ENCODE data around the gene DHCR24. TPM values are rescaled to one million over a fixed set of nuclear protein-coding genes. Genes with fewer than 3 reads are reported as not detected.

The DHCR24 gene
- total RNA-seq, 1 donor from 2014 or later = 87.2 TPM

DNA sequence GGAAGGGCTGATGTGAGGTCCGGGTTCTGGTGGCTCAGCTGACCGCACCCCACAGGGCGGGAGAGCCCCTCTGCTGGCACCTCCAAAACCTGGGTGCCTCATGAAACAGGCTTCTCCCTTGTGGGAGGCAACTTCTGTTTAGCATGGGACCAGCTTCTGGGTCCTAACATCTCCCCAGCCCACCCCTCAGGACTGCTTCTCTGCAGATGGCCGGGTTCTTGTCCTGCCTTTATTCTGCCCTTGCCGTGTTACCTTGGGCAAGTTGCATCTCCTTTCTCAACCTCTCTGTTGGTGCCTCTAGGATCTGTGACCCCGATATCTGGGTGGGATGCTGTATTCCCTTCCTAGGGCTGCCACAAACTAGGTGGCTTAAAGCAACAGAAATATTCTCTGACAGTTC lies 70.9 kb downstream of the DHCR24 start:
- Mint-ChIP-seq H3K4me1 (ENCODE audit: unreplicated experiment) (peaks cover 7% of the 10 kb centered on the region), H3K27me3 (ENCODE audit: unreplicated experiment) (peaks cover 29% of the 10 kb centered on the region), H3K27ac (ENCODE audit: unreplicated experiment) (no peak overlapping the region), H3K4me3 (ENCODE audit: unreplicated experiment) (no peak overlapping the region), H3K9me3 (ENCODE audit: unreplicated experiment) (peaks cover 1% of the 10 kb centered on the region), H3K36me3 (ENCODE audit: unreplicated experiment) (no peaks in the 10 kb centered on the region)
- TF ChIP-seq, protein P1, sequence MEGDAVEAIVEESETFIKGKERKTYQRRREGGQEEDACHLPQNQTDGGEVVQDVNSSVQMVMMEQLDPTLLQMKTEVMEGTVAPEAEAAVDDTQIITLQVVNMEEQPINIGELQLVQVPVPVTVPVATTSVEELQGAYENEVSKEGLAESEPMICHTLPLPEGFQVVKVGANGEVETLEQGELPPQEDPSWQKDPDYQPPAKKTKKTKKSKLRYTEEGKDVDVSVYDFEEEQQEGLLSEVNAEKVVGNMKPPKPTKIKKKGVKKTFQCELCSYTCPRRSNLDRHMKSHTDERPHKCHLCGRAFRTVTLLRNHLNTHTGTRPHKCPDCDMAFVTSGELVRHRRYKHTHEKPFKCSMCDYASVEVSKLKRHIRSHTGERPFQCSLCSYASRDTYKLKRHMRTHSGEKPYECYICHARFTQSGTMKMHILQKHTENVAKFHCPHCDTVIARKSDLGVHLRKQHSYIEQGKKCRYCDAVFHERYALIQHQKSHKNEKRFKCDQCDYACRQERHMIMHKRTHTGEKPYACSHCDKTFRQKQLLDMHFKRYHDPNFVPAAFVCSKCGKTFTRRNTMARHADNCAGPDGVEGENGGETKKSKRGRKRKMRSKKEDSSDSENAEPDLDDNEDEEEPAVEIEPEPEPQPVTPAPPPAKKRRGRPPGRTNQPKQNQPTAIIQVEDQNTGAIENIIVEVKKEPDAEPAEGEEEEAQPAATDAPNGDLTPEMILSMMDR (IDR thresholded peaks at IDR 0.05) = no peak
- peak; percentile 66 for DNase-seq (ENCODE audit: extremely low spot score, unreplicated experiment)

DNA sequence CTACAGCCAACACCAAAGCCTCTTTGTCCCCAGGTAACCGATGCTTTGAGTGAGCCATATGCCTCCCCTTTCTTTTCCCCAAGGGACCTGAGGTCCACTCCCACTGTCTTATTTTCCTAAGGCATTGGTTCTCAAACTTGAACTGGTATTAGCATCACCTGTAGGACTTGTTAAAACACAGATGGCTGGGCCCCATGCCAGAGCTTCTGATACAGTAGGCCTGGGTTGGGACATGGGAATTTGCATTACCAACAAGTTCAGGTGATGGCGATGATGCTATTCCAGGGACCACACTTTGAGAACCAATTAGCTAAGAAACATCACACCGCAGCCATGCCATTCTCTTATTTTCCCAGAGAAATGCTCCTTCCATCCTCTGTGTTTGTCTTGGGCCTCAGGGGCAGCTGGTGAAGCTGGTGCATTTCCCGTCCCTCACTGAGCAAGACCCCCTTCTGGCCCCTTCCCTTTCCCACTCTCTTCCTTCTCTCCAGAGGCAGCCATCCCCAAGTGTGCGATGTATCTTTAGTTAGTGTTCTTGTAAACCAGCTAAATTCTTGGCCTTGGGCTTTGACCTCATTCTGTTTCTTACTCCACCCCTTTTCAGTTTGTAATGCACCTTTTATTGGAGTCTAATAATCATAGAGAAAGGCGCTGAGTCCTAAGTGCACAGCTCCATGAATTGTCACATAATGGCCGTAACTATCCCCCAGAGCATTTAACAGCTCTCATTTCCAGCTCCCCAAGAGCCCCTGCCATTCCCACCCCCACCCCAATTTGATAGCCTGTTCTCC lies 71.7 kb downstream of the DHCR24 start:
- no peaks in the 10 kb centered on the region for H3K9me3 Mint-ChIP-seq (ENCODE audit: unreplicated experiment)
- peaks cover 7% of the 10 kb centered on the region for H3K4me1 Mint-ChIP-seq (ENCODE audit: unreplicated experiment)
- H3K36me3 Mint-ChIP-seq (ENCODE audit: unreplicated experiment) = no peaks in the 10 kb centered on the region
- no peak overlapping the region for H3K27ac Mint-ChIP-seq (ENCODE audit: unreplicated experiment)
- no peak overlapping the region for H3K4me3 Mint-ChIP-seq (ENCODE audit: unreplicated experiment)
- H3K27me3 Mint-ChIP-seq (ENCODE audit: unreplicated experiment) = peaks cover 20% of the 10 kb centered on the region
- TF ChIP-seq, protein P1 (IDR thresholded peaks at IDR 0.05) = no peak
- peak; percentile 46 for DNase-seq (ENCODE audit: extremely low spot score, unreplicated experiment)

DNA sequence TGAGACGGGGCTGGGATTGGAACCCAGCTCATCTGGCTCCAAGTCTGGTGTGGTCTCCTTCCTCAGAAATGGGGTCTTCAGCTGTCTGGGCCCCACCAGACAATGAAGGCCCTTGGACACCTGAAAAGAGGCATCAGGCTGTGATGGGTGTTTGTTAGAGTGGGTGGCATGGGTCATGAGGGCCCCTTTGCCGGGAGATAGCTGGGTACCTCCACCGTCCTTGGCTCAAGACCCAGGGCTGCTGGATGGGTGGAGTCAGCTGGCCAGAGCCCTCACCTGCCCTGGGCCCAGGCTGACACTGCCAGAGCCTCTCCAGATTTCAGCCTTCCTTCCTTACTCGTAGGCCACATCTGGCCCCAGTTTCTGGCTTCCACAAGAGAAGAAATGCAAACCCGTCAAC lies 72.4 kb downstream of the DHCR24 start:
- no peaks in the 10 kb centered on the region for H3K9me3 Mint-ChIP-seq (ENCODE audit: unreplicated experiment)
- H3K4me3 Mint-ChIP-seq (ENCODE audit: unreplicated experiment) = no peak overlapping the region
- no peak overlapping the region for H3K27ac Mint-ChIP-seq (ENCODE audit: unreplicated experiment)
- peak; percentile 76 for DNase-seq (ENCODE audit: extremely low spot score, unreplicated experiment)
- no peaks in the 10 kb centered on the region for H3K36me3 Mint-ChIP-seq (ENCODE audit: unreplicated experiment)
- peaks cover 7% of the 10 kb centered on the region for H3K4me1 Mint-ChIP-seq (ENCODE audit: unreplicated experiment)
- H3K27me3 Mint-ChIP-seq (ENCODE audit: unreplicated experiment) = peaks cover 15% of the 10 kb centered on the region
- TF ChIP-seq, protein P1 (IDR thresholded peaks at IDR 0.05) = no peak

DNA sequence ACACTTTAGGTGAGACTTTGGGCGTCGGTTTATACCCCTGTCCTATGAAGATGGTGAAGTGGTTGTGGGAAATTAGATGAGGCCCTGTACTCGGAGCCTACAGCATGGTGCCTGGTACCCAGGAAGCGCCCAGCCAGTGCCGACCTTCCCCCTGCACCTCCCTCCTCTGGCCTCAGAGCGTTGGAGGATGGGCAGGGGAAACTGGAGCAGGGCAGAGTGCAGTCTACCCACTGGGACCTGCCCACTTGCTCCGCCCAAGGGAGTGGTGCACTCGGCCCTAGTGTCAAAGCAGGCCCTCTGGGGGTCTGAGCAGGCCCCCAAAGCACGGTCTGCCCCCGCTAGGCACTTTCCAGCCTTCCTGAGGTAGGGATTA lies 72.9 kb downstream of the DHCR24 start:
- H3K4me1 Mint-ChIP-seq (ENCODE audit: unreplicated experiment) = peaks cover 7% of the 10 kb centered on the region
- H3K36me3 Mint-ChIP-seq (ENCODE audit: unreplicated experiment) = no peaks in the 10 kb centered on the region
- TF ChIP-seq, protein P1 (IDR thresholded peaks at IDR 0.05) = no peak
- peak; percentile 80 for DNase-seq (ENCODE audit: extremely low spot score, unreplicated experiment)
- no peaks in the 10 kb centered on the region for H3K9me3 Mint-ChIP-seq (ENCODE audit: unreplicated experiment)
- no peak overlapping the region for H3K4me3 Mint-ChIP-seq (ENCODE audit: unreplicated experiment)
- H3K27me3 Mint-ChIP-seq (ENCODE audit: unreplicated experiment) = peaks cover 14% of the 10 kb centered on the region
- no peak overlapping the region for H3K27ac Mint-ChIP-seq (ENCODE audit: unreplicated experiment)

DNA sequence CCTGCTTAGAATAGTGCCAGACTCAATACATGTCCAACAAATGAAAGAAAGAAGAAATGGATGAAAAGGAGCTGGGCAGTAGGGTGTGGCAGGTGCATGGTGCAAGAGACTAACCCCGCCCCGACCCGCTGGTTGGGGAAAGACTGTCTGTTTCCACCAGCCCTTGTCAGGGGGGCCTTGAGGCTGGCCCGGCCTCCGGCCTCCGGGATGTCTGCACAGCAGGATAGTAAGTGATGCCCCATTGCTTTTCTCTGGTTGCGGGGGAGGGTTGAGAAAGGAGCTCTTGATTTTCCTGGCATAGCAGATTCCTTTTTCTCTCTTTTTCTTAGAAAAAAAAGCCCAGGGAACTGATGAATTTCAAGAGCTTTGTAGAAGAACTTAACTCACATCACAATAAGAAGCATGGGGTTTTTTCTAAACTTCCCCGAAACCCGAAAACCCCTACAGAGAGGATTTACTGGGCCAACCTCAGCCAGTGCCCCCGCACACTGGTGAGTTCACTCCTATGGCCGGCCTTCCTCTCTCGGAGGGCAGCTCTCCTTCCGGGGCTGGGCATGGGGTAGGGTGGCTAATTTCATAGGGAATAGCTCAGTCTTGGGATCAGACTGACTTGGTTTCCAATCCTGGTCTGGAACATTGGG lies 73.4 kb downstream of the DHCR24 start:
- Mint-ChIP-seq H3K27me3 (ENCODE audit: unreplicated experiment) (peaks cover 9% of the 10 kb centered on the region), H3K27ac (ENCODE audit: unreplicated experiment) (no peak overlapping the region), H3K36me3 (ENCODE audit: unreplicated experiment) (no peaks in the 10 kb centered on the region), H3K4me1 (ENCODE audit: unreplicated experiment) (peaks cover 7% of the 10 kb centered on the region), H3K4me3 (ENCODE audit: unreplicated experiment) (no peak overlapping the region), H3K9me3 (ENCODE audit: unreplicated experiment) (no peaks in the 10 kb centered on the region)
- DNase-seq (ENCODE audit: extremely low spot score, unreplicated experiment) = peak; percentile 59
- TF ChIP-seq, protein P1 (IDR thresholded peaks at IDR 0.05) = no peak
